ENCODE data around the gene WDR55. TPM values are rescaled to one million over a fixed set of nuclear protein-coding genes. Genes with fewer than 3 reads are reported as not detected.
A peak's percentile ranks its signal among the peaks of the same experiment; 100 is the strongest.

Gene WDR55
- total and polyA plus RNA-seq, 2 of the 13 experiments (the other 11 are each of a cell fraction or from before 2014, with no cell fraction given): 17.7 to 18.2 TPM

DNA sequence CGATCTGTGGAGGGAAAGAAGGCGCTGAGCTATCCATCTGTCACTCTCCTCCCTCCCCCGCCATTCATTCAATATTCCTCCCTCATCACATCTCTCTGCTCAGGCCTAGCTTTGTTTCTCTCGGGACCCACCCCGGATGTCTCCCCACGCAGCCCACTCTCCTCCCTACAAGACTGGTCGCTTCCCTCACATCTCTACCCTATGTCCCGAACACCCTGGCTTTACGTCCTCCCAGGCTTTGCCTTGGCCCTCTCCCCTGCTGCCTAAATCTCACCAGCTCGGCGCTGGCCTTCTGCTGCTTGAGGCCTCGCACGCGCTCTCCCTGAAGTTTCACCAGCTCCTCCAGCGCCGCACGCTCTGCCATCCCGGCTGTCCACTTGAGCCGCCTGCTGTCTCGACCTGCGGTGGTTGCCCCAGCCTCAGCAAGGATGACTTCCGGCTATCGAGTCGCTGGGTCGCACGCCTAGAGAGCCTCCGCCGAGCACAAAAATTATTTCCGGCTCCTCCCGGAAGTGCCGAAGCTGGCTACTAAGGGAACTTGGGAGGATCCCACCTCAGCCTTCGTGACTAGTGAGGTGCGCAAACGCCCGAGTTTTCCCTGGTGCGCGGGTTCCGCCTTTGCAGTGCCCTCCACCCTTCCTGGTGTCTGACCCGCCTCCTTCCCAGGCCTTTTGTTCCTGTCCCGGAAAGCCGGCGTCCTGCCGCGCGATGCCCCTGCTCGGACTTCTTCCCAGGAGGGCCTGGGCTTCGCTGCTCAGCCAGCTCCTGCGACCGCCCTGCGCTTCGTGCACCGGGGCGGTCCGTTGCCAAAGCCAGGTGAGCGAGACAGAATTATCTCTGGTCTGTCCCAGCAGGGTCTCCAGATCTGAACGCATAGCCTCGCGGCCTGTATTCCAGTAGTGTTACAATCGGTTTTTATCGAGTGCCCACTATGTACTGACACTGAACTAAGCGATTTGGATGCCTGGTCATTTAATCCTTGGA, 26.5 kb downstream of the WDR55 start, which contains the start of the genes HARS1 and HARS2 (continued):
- peak; percentile 74; the same call in 1 of the 2 replicates for TF ChIP-seq ZNF276 (CRISPR knock-in tag; IDR thresholded peaks at IDR 0.05; ENCODE audit: low read depth)
- TF ChIP-seq PCBP2 (optimal IDR thresholded peaks at IDR 0.05; ENCODE audit: low read depth, low read length, poor library complexity, severe bottlenecking): no peak
- TF ChIP-seq ZNF34 (CRISPR knock-in tag; IDR thresholded peaks at IDR 0.05; ENCODE audit: borderline replicate concordance): no peak
- no peak for TF ChIP-seq KAT2B (IDR thresholded peaks at IDR 0.05; ENCODE audit: borderline replicate concordance, low read depth, low read length)
- no peak; the same call in 1 of the 2 replicates for TF ChIP-seq ZNF75D (CRISPR knock-in tag; IDR thresholded peaks at IDR 0.05; ENCODE audit: borderline replicate concordance)
- peak; percentile 62; the same call in 1 of the 2 replicates for TF ChIP-seq LCORL (IDR thresholded peaks at IDR 0.05)
- TF ChIP-seq LCORL (CRISPR knock-in tag; IDR thresholded peaks at IDR 0.05): peak; percentile 42; the same call in 1 of the 2 replicates
- no peak for TF ChIP-seq ZNF772 (CRISPR knock-in tag; IDR thresholded peaks at IDR 0.05)
- TF ChIP-seq SRSF9 (IDR thresholded peaks at IDR 0.05; ENCODE audit: borderline replicate concordance, insufficient read depth, low read depth, low read length, poor library complexity, severe bottlenecking): no peak
- TF ChIP-seq, protein P1, sequence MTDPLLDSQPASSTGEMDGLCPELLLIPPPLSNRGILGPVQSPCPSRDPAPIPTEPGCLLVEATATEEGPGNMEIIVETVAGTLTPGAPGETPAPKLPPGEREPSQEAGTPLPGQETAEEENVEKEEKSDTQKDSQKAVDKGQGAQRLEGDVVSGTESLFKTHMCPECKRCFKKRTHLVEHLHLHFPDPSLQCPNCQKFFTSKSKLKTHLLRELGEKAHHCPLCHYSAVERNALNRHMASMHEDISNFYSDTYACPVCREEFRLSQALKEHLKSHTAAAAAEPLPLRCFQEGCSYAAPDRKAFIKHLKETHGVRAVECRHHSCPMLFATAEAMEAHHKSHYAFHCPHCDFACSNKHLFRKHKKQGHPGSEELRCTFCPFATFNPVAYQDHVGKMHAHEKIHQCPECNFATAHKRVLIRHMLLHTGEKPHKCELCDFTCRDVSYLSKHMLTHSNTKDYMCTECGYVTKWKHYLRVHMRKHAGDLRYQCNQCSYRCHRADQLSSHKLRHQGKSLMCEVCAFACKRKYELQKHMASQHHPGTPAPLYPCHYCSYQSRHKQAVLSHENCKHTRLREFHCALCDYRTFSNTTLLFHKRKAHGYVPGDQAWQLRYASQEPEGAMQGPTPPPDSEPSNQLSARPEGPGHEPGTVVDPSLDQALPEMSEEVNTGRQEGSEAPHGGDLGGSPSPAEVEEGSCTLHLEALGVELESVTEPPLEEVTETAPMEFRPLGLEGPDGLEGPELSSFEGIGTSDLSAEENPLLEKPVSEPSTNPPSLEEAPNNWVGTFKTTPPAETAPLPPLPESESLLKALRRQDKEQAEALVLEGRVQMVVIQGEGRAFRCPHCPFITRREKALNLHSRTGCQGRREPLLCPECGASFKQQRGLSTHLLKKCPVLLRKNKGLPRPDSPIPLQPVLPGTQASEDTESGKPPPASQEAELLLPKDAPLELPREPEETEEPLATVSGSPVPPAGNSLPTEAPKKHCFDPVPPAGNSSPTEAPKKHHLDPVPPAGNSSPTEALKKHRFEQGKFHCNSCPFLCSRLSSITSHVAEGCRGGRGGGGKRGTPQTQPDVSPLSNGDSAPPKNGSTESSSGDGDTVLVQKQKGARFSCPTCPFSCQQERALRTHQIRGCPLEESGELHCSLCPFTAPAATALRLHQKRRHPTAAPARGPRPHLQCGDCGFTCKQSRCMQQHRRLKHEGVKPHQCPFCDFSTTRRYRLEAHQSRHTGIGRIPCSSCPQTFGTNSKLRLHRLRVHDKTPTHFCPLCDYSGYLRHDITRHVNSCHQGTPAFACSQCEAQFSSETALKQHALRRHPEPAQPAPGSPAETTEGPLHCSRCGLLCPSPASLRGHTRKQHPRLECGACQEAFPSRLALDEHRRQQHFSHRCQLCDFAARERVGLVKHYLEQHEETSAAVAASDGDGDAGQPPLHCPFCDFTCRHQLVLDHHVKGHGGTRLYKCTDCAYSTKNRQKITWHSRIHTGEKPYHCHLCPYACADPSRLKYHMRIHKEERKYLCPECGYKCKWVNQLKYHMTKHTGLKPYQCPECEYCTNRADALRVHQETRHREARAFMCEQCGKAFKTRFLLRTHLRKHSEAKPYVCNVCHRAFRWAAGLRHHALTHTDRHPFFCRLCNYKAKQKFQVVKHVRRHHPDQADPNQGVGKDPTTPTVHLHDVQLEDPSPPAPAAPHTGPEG (CRISPR knock-in tag; IDR thresholded peaks at IDR 0.05): peak; percentile 81
- TF ChIP-seq MXD1 (CRISPR knock-in tag; IDR thresholded peaks at IDR 0.05): peak; percentile 90
- TF ChIP-seq FOXA3 (CRISPR knock-in tag; IDR thresholded peaks at IDR 0.05): peak; percentile 69; the same call in 1 of the 2 replicates
- TF ChIP-seq, protein P2, sequence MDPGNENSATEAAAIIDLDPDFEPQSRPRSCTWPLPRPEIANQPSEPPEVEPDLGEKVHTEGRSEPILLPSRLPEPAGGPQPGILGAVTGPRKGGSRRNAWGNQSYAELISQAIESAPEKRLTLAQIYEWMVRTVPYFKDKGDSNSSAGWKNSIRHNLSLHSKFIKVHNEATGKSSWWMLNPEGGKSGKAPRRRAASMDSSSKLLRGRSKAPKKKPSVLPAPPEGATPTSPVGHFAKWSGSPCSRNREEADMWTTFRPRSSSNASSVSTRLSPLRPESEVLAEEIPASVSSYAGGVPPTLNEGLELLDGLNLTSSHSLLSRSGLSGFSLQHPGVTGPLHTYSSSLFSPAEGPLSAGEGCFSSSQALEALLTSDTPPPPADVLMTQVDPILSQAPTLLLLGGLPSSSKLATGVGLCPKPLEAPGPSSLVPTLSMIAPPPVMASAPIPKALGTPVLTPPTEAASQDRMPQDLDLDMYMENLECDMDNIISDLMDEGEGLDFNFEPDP (CRISPR knock-in tag; conservative IDR thresholded peaks at IDR 0.05): no peak
- no peak for TF ChIP-seq NFRKB (IDR thresholded peaks at IDR 0.05)

Measured in HepG2 (cell line).